IPS DF 19.7 (cell line): ENCODE measurements around the gene RAPGEF4.

ENCODE experiments used
- DNase-seq: peaks from one replicate; pipeline ENCODE4 v3.0.0-alpha.2; 2013; ENCODE audit warnings: low read depth, low spot score

The RAPGEF4 gene

DNA sequence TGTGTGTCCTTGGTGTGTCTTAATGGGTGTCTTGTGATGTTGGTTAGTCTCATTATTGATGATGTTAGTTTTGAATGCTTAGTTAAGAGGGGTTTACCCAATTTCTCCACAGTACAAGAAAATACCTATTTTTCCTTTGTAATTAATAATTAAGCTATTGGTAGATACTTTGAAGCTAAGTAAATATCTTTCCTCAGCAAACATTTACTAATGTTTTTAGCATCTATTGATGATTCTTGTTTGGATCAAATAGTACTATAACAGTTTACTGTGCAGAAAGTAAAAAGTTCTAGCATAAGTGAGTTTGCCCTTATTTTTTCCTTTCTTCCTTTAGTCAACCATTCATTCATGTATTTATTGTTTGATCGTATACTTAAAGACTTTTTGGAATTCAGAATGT is 359.1 kb downstream of the RAPGEF4 start:
- no peak for DNase-seq

DNA sequence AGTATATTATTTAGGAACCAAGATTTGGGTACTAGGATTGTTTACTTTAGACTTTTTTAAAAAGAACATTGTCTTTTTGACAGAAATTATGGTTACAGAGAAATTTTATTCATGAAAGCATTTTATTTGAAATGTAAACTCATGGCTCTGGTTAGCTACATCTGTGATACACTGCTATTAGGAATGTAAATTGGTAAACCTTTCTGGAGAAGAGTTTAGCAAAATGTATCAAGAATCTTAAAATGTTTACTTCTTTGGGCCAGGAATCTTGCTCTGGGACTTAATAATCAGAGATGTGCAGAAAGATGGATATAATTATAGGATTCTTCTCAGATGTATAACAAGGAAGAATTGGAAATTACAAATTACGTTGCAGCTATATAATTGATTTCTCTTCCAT is 359.7 kb downstream of the RAPGEF4 start:
- DNase-seq = no peak

DNA sequence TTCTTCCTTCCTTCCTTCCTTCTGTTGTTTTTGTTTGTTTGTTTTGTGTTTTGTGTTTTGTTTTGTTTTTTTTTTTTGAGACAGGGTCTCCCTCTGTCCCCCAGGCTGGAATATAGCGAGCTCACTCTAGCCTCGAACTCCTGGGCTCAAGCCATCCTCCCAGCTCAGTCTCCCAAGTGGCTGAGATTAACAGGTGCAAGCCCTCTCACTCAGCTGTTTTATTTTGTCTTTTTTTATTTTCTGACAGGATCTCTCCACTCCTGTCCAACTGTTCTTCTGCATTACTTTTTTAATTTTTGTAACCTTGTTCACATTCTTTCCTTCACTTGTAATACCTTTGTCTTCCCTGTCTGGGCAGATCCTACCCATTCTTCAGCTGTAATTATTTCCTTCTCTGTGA is 363.6 kb downstream of the RAPGEF4 start:
- no peak for DNase-seq

DNA sequence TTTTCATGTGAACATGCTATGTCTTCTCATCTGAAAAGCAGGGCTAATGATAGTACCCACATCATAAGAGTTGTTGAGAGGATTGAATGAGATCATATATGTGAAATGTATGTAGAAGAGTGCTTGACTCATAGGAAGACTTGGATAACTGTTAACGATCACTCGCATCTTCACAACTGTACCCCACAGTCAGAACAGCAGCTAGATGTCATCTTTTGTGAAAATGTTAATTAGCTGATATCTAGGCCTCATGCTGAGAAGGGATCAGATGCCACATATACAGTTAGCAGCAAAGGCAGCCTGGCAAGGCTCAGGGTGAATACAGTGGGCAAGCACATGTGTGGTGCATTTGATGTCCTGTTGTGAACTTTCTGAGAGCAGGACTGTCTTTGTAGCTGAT is 364.2 kb downstream of the RAPGEF4 start:
- no peak for DNase-seq

DNA sequence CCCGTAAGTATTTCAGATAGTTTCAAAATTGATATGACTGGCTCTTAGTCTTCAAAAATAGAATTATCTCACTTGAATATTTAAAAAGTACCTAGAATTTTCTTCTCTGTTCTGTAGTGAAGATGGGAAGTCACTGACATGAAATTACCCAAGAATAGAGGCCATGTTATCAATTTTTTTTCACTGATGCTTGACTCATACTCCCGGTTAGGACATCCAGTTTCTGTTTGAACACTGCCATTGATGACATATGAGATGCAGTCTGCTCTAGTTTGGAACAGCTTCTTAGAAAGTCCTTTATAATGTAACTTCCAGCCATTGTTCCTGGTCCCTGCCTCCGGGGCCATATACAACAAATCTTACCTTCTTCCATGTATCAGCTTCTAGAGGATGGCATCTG is 366.0 kb downstream of the RAPGEF4 start:
- DNase-seq = no peak
